C4-2B (cell line): ENCODE data around the gene MLLT10.

ENCODE experiments used
- CTCF ChIP-seq: fragments of 450-650 bp; conservative IDR thresholded peaks from 2 replicates; pipeline ENCODE4 v1.5.1; 2017; ENCODE audit warnings: mild to moderate bottlenecking
- ZFX ChIP-seq: fragments of 450-650 bp; IDR thresholded peaks from 2 replicates; pipeline ENCODE4 v1.6.1; 2017

GRCh38 chr10:21740989-21741388 lies 207.0 kb downstream of the MLLT10 start:
- TF ChIP-seq CTCF: no peak
- TF ChIP-seq ZFX: no peak
